COLO668 (cell line): ENCODE data around the gene KRTAP4-11.
"Not testable (repeated sequence)": the region's sequence is repeated elsewhere in the genome, so short reads cannot be mapped to it uniquely, and the experiment has no call there.

Experiments
- DNase-seq: peaks from one replicate; lab custom pipeline; 2025; ENCODE audit not compliant: unreplicated experiment; lab: John Stamatoyannopoulos, UW

KRTAP4-11 gene

GRCh38 chr17:41088760-41089352, 29.3 kb downstream of the KRTAP4-11 start:
- not testable (repeated sequence) for DNase-seq

- not testable (repeated sequence) for DNase-seq
Observed at GRCh38 chr17:41084100-41084856, 33.9 kb downstream of the KRTAP4-11 start, which contains the start of gene KRTAP4-7. Gene KRTAP4-7, plus strand, starts transcription at chr17:41084150. Its CDS starts 57 bp downstream, at chr17:41084207.

- not testable (repeated sequence) for DNase-seq
Observed at GRCh38 chr17:41083427-41083826, 34.7 kb downstream of the KRTAP4-11 start.

GRCh38 chr17:41082626-41083025, 35.5 kb downstream of the KRTAP4-11 start:
- no peak for DNase-seq

GRCh38 chr17:41076788-41077187, 41.4 kb downstream of the KRTAP4-11 start:
- DNase-seq = no peak

- DNase-seq = no peak
Observed at GRCh38 chr17:41073676-41074075, 44.5 kb downstream of the KRTAP4-11 start.

- DNase-seq = peak; percentile 11
Observed at GRCh38 chr17:41071606-41072360, 46.4 kb downstream of the KRTAP4-11 start.

GRCh38 chr17:41069031-41069430, 49.1 kb downstream of the KRTAP4-11 start:
- no peak for DNase-seq

GRCh38 chr17:41067281-41067680, 50.9 kb downstream of the KRTAP4-11 start:
- DNase-seq = no peak
